HG03342 (cell line): Measurements from ENCODE around the gene PIWIL1.

Experiments
- ATAC-seq: cut with Tn5 transposase; IDR thresholded peaks from one replicate; pipeline ENCODE4 v1.9.1; 2021; ENCODE audit warnings: mild to moderate bottlenecking, moderate library complexity; ENCODE audit not compliant: unreplicated experiment

The PIWIL1 gene

DNA sequence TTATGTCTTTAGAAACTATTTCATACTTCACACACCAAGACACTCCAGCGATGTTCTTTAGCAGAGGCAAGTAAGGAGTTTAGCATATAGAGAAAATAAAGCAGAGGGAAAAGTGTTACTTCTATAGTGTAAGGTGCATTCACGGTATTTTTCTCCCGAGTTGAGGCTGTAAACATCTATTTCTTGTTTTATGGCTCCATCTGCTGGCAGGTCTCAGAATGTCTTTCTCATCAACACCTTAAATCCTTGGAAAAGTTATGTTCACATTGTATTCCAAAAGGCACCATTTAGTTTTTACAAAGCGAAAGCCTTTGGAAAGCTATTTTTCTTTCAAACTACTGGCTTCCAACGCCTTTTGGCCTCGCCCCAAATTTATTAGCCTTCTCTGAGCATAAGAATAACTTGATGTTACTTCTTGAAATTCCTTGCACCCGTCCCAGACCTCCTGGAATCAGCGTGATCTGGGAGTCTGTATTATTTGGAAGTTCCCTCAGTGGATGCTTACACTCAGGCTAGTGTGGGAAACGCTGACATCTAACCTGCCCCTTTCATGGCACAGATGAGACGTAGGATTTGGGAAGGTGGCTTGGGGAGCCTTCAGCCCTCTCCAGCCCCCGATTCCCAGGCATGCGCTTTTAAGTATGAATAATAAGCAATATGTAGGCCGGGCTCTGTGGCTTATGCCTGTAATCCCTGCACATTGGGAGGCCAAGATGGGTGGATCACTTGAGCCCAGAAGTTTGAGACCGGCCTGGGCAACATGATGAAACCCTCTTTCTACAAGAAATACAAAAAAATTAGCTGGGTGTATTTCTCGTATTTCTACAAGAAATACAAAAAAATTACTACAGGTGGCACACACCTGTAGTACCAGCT lies 1.9 kb upstream of the PIWIL1 start:
- ATAC-seq: no peak

DNA sequence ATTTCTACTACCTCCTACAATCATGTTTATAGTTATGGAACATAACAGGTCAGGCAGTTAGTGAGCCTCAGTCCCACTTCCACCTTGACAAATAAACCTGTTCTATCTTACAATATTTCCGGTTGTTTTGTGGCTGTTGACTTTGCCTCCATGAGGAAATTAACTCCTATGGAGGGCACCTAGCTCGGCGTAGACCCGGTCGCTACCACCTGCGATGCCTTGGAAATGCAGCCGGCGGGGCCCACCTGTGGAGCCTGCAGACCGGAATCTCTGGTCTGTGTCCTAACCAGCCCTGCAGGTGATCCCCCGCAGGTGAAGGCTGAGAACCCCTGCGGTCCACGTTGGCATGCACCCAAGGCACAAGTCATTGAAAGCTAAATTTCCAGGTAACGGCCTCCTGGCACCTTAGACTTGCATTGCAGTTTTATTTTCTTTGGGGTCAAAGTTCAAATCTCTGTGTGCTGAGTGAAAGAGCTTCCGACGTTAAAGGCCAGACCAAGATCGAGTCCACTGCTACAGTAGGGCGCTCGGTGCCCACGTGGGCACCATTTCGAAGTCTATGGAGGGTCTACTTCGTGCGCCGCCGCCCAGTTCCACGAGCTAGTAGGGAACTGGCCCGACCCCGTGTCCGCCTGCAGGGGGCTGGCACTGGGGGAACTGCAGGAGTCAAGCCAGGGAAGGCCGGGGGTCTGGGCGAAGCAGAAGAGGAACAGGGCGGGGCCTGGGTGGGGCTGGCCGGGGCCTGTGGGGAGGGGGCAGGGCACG lies 782 bp upstream of the PIWIL1 start:
- ATAC-seq: no peak

DNA sequence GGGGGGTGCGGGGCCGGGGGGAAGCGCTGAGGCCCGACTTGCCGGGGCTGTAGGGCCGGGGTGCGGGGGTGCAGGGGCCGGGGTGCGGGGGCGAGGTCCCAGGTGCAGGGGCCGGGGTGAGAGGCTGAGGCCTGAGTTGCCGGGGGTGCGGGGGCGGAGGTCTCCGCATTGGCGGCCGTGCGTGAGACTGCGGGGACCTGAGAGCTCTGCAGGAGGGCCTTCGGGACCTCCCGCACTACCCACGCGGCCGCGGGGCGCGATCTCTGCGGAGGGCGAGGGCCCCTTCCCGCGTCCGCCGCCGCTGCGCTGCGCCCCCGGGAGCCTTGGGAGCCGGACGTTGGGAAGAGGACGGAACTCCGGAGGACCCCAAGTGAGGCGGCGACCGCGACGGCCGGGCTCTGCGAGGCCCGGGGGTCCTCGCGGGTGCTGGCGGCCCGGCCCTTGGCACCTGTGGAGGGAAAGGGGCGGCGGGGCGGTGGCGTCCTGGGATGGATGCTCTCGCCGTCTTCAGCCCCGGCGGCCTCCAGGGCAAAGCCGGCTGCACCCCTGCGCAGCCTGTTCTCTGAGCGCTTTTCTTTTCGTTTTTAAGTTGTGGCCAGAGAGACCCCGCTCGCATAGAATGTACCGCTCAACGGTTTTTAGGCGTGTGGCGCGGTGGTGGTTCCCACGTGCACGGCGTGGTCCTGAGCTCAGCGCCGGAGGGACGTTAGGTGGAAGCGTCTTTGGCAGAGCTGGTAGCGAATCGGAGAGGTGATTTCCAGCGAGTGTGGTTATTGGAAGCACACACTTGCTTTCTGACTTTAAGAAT lies 1.3 kb downstream of the PIWIL1 start:
- no peak for ATAC-seq

DNA sequence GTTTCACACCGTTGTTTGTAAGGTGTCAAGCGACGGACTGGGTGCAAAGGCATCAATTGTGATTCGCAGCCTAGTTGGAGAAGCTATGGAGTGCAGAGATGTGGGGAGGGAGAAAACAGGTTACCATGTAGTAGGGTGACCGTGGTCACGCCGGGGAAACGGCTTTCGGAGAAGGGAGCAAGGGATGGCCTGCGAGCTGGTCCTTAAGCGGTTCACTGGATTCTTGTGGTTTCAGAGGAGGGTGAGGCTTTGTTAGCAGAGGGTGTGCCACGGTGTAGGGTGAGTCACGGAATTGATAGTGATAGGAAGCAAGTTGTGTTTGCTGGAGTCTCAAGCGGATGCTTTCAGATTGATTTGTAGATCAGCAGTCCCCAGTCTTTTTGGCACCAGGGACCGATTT lies 2.3 kb downstream of the PIWIL1 start:
- no peak for ATAC-seq

DNA sequence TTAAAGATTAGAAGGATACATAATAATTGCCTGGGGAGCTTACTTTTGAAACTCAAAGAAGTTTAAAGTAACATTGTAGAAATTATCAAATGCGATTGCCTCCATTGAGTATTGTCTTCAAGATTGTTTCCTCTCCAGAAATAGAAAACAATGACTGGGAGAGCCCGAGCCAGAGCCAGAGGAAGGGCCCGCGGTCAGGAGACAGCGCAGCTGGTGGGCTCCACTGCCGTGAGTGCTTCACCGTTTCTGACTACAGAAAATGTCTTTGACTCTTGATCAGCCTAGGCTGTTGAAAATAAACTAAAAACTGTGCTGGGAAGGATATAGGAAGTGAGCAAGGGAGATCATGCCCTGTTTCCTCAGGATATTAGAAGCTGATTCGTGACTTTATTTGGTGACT lies 4.8 kb downstream of the PIWIL1 start:
- ATAC-seq: no peak

DNA sequence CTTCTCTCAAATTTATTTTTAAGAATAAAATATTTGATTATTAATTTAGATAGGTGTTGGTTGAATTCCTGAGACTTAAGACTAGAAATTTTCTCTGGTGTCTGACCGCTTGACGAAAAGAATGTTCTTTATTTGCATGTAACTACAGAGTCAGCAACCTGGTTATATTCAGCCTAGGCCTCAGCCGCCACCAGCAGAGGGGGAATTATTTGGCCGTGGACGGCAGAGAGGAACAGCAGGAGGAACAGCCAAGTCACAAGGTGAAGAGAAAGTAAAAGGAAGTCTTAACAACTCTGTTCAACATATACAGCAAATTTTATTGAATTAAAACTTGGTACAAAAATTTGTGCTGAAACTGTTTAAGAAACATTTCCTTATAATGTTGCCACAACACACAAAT lies 5.2 kb downstream of the PIWIL1 start:
- ATAC-seq: no peak

DNA sequence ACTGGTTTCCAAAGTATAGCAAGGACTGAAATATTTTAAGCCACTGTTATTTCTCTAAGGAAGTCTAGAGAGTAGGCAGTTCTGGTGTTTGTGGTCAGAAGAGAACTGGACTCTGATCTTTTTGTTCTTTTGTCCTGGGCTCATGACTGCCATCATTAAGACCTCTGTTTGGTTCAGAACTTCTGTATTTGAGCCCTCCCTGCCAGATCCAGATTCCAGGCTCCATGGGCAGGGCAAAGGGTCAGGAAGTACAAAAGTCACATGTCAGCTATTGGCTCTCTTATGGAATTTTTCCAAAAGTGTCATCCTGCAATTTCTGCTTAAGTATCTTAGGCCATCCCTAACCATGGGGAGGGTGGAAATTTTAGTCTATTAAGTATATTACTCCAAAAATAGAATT lies 6.8 kb downstream of the PIWIL1 start:
- no peak for ATAC-seq

DNA sequence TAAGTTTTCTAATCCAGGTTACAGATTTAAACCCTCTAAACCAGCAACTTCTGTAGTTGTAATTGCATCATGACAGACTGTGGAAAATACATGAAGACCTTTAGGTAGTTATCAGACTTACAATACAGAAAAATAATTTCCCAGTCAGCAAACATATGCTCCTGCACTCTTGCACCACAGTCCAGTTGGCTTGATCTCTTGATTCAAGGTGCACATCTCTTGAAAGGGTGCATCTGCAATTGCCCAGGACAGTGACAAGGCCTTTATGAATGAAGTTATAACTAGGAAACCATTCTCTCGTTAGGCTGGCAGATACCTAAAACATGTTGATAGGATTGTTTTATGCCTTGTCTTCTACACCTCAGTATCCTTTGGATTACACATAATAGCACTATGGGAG lies 7.6 kb downstream of the PIWIL1 start:
- no peak for ATAC-seq

DNA sequence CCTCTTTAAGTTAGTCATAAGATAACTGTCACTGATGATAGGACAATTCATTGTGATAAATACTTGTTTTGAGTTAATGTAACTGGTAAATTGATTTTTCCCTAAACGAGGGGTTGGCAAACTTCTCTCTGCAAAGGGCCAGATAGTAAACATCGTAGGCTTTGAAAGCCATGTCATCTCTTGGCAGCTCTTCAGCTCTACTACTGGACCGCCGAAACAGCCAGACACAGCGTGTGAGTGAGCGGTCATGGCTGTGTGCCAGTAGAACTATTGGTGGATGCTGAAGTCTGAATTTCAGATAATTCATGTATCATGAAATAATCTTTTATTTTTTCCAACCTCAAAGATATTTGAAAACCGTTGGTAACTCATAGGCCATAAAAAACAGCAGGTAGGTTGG lies 9.9 kb downstream of the PIWIL1 start:
- ATAC-seq: no peak

DNA sequence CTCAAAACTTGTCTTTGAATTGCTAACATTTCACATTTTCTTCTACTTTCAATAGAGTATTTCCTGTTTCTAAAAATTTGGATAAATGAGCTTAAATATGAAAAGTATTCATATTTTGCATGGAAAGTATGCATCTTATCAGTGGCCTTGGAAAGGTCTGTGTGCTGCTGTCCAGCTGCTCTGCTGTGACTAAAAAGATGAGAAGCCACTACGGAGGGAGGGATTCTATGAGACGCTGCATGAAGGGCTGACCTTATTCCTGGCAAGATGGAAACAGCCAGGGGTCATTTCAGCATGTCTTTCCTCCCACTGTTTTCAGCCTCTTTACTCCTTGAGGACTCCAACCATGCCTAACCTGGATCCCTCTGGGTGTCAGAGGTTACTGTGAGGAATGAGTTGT lies 13.0 kb downstream of the PIWIL1 start:
- no peak for ATAC-seq

DNA sequence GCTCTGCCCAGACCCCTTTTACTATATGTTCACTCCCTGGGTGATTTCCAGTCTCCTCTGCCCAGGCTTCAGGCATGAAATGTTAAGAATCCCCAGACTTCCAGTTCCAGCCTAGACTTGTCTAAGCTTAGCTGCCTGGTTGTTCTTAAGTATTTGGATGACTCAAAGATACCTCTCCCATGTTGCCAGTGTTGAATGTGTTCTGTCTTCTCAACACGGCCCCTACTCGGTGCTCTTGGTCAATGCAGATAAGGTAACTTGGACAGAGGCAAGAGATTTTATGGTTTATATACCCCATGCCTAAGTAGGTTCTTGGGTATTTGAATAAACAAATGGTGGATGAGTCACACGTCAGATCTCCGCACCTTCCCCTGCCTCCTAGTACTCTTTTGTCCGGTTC lies 13.6 kb downstream of the PIWIL1 start:
- ATAC-seq: no peak

DNA sequence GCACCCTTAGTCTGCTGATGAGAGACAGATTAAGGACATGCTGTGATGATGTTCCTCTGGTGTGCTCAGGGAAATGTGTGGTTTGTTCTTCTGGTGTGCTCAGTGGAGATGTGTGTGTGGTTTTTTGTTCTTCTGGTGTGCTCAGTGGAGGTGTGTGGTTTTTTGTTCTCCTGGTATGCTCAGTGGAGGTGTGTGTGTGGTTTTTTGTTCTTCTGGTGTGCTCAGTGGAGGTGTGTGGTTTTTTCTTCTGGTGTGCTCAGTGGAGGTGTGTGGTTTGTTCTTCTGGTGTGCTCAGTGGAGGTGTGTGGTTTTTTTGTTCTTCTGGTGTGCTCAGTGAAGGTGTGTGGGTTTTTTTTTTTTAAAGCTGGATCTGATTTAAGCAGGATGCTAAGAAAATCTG lies 15.4 kb downstream of the PIWIL1 start:
- ATAC-seq: no peak

DNA sequence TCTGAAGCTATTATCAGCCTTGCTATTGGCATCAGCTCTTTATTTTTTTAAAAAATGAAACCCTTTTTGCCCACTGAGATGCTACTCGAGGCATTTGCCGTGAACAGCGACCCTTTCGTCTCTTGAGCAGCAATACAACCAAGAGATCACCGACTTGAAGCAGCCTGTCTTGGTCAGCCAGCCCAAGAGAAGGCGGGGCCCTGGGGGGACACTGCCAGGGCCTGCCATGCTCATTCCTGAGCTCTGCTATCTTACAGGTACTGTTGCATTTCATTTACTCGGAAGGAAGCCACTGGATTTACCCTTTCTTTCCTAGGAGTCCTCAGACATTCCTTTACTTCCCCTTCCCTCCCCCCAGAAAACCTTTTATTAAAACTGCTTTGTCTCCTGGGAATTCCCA lies 16.7 kb downstream of the PIWIL1 start:
- no peak for ATAC-seq

DNA sequence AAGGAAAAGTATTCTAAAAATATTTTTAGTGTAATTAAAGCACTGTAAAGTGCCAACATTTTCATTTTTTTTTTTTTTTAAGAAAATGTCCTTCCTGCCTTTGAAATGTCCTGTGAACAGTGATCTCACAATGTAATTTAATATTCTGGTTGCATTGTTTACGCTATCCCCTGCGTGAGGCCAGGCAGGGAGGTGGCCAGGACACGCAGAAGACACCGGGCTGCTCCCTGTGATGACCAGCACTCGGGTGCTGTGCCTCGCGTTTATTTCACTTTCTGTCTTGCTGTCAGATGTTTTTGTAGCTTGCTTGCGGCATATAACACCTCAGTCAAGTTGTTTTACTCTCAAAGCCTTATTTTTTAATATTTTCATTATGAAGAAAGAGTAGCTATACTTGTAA lies 18.5 kb downstream of the PIWIL1 start:
- ATAC-seq: no peak

DNA sequence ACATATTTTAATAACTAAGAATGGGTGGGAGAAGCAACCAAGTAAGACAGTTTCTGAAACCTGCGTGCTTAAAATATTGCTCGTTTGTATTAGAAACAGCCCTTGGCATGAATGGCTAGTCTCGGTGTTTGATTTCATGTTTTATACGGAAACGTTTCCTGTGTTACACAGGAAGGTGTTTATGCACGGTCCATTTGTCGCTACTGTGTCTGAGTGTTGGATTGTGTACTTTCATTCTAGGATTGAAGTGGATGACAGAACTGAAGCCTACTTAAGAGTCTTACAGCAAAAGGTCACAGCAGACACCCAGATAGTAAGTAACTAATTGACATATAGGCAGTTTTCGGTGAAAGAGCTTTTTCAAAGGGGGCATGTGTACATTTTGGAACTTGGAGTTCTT lies 19.6 kb downstream of the PIWIL1 start:
- ATAC-seq: no peak

DNA sequence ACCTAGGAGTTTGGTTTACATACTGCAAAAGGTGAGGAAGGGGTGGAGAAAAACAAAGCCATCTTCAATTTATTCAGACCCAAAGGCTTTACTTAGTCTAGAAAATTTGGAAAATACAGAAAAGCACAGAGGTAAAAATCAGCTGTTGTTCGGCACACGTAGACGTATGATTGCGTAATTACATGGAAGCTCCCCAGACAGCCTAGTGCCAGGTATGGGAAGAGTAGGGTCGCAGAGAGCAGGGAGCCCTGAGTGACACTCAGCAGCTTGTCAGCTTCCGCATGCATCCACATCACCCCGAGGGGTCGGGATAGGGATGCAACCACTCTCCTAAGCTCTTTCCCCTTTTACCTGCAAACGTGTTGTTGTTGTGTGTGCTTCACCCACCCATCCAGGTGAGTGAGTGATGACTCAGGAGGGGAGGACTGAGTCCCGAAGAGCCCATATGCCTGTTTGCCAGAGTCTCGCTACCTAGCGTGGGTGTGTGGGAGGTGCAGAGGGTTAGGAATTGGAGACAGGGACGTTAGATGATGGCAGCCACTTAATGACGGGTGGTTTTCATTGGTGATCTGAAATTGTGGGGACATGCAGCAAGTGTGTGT lies 20.1 kb downstream of the PIWIL1 start:
- ATAC-seq: no peak

DNA sequence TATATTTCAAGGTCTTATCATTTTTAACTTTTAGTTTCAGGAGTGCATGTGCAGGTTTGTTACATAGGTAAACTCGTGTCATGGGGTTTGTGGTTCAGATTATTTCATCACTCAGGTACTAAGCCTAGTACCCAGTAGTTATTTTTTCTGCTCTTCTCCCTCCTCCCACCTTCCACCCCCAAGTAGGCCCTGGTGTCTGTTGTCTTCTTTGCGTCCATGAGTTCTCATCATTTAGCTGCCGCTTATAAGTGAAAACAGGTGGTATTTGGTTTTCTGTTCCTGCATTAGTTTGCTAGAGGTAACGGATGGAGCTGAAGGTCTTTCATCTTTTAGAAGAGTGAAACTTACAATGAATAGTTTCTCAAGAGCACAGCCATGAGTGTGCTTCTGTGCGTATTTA lies 24.4 kb downstream of the PIWIL1 start:
- no peak for ATAC-seq

DNA sequence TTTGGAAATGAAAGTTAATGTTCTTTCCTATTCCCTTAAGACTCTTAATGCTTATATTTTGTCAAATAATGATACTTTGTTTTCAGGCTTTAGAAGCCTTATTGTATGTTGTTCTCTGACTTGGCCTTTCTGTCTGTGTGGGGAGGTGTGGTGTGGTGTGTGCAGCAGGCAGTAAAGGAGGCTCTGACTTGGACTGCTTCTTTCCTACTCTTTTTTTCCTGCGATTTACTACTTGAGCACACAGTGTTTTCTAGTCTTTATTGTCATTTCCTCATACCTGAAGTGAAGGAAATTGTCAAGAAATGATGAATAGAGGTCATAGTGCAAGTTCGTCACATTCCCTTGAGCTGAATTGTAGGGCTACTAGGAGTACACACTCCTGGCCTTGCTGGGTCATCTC lies 26.9 kb downstream of the PIWIL1 start:
- ATAC-seq: no peak

DNA sequence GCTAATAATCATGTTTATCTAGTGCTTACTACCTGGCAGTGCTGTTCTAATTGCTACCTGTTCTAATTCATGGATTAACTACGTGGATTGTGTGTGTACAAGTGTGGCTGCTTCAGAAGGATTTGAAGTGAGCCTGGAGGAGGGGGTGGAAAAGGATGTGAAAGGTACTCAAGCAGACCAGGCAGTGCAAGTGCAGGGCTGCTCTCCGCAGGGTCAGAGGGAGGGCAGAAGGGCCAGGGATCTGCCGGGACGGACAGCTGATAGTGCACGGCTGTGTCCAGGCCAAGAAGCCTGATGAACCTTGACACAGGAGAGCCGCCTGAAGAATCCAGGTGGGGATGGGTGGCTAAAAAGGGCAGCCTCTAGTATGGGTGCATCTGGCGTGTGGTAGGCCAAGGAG lies 28.5 kb downstream of the PIWIL1 start:
- no peak for ATAC-seq

DNA sequence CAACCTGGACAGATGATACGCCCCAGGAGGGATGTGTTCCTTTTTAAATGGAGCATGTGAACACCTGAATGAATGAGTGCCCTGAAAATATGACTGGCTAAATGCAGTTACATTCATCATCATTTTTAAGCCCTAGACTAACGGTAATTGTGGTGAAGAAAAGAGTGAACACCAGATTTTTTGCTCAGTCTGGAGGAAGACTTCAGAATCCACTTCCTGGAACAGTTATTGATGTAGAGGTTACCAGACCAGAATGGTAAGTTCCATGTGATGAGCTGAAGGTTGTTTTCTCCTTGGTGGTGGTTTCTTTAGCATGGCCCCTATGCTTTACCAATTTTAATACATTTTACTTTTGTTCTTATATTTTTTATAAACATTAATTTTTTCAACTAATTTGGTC lies 29.3 kb downstream of the PIWIL1 start:
- no peak for ATAC-seq

DNA sequence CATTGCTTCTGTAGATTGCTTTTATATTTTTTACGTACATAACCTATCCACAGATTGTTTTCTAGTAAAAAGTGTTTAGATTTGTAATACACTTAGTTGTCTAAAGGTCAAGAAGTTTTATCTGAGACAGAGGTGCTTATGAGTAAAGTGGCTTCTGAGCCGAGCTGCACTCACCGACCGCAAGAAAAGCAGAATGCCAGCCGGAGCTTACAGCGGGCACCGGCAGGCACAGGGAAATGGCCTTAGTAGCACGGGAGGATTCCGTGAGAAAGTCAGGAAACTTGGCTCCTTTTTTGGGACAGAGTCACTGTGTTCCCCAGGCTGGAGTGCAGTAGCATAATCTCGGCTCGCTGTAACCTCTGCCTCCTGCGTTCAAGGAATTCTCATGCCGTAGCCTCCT lies 29.8 kb downstream of the PIWIL1 start:
- no peak for ATAC-seq
